ENCODE measurements around the gene PLA2G4B. TPM values are rescaled to one million over a fixed set of nuclear protein-coding genes. Genes with fewer than 3 reads are reported as not detected.

Gene PLA2G4B
- total RNA-seq, 1 donor from 2014 or later = 8.2 TPM

GRCh38 chr15:41897363-41897799 lies 58.7 kb downstream of the PLA2G4B start:
- DNase-seq (ENCODE audit: low read depth) (no peak), FAIRE-seq (no peak)
- TF ChIP-seq CTCF (IDR thresholded peaks at IDR 0.05; ENCODE audit: insufficient read depth, low read length, severe bottlenecking) = no peak

More at GRCh38 chr15:41897363-41897799, 58.7 kb downstream of the PLA2G4B start:
- peaks cover 13% of the 10 kb centered on the region for H3K36me3 ChIP-seq (ENCODE audit: control insufficient read depth, insufficient read depth, low read length)
- no peaks in the 10 kb centered on the region for H3K27me3 ChIP-seq (ENCODE audit: control insufficient read depth, insufficient read depth, low read length)
- H3K4me3 ChIP-seq (ENCODE audit: low read depth, low read length) = no peak overlapping the region

Other genes with a start within 250 kb of the PLA2G4B start
- gene MGA, start 178.4 kb upstream of the PLA2G4B start, total RNA-seq = 21.1 and 24.0 TPM in 2 replicates
- 12.9 and 17.9 TPM in 2 replicates for gene MAPKBP1, start 64.4 kb upstream of the PLA2G4B start, total RNA-seq
- 22.9 TPM in 2 replicates for gene JMJD7, start 10.8 kb upstream of the PLA2G4B start, total RNA-seq
- gene SPTBN5, start 55.2 kb downstream of the PLA2G4B start, total RNA-seq = 0.51 and 0.53 TPM in 2 replicates
- 21.1 and 28.3 TPM in 2 replicates for gene EHD4, start 133.7 kb downstream of the PLA2G4B start, total RNA-seq
- gene PLA2G4E, start 182.2 kb downstream of the PLA2G4B start, total RNA-seq = under 0.01 and 1.4 TPM in 2 replicates